Stimulated activated CD4-positive, alpha-beta T cell treated with anti-CD3 and anti-CD28 coated beads, TNF-alpha, amount 100 ng/mL, for 24 hours (primary cell): ENCODE measurements around the gene C5AR1.
A peak's percentile ranks its signal among the peaks of the same experiment; 100 is the strongest.
"Not testable (repeated sequence)": the region's sequence is repeated elsewhere in the genome, so short reads cannot be mapped to it uniquely, and the experiment has no call there.

Experiments used
- DNase-seq, 3 experiments: peaks; one replicate each; pipeline ENCODE4 v3.0.0-alpha.2; 2020; ENCODE audit warnings: low read depth in 3 of 3

The C5AR1 gene

GRCh38 chr19:47331931-47332547 lies 22.4 kb downstream of the C5AR1 start, which contains the start of gene C5AR2:
C5AR2 (plus strand) TSS chr19:47332175; CDS start chr19:47340800, 8,625 bp downstream.
- no peak for DNase-seq

GRCh38 chr19:47336765-47337718 lies 27.4 kb downstream of the C5AR1 start:
- DNase-seq = not testable (repeated sequence)

GRCh38 chr19:47339196-47339880 lies 29.7 kb downstream of the C5AR1 start:
- DNase-seq = no peak

- DNase-seq = no peak
These were observed 31.0 kb downstream of the C5AR1 start for GRCh38 chr19:47340477-47341208.

- DNase-seq = no peak
These were observed 32.1 kb downstream of the C5AR1 start for GRCh38 chr19:47341734-47342133.

- no peak for DNase-seq
These were observed 33.6 kb downstream of the C5AR1 start for GRCh38 chr19:47343194-47343802.

- DNase-seq = no peak
These were observed 34.8 kb downstream of the C5AR1 start for GRCh38 chr19:47344425-47344824.

- not testable (repeated sequence) for DNase-seq
These were observed 36.4 kb downstream of the C5AR1 start for GRCh38 chr19:47346024-47346423.

GRCh38 chr19:47348819-47349795 lies 39.4 kb downstream of the C5AR1 start, which contains the start of gene DHX34:
DHX34 (plus strand) TSS chr19:47349315; CDS start chr19:47353031, 3,716 bp downstream.
- peak; percentile 98 to 99 (median 98) for DNase-seq

- no peak for DNase-seq
These were observed 41.0 kb downstream of the C5AR1 start for GRCh38 chr19:47350630-47351029.

GRCh38 chr19:47351548-47351947 lies 41.9 kb downstream of the C5AR1 start:
- DNase-seq = no peak

- no peak for DNase-seq
These were observed 42.4 kb downstream of the C5AR1 start for GRCh38 chr19:47352095-47352494.

- no peak for DNase-seq
These were observed 43.6 kb downstream of the C5AR1 start for GRCh38 chr19:47353307-47353712.

GRCh38 chr19:47356900-47357299 lies 47.2 kb downstream of the C5AR1 start:
- no peak for DNase-seq

- DNase-seq = no peak
These were observed 48.4 kb downstream of the C5AR1 start for GRCh38 chr19:47357788-47358680.

GRCh38 chr19:47358936-47359335 lies 49.3 kb downstream of the C5AR1 start:
- no peak for DNase-seq

GRCh38 chr19:47362321-47362720 lies 52.7 kb downstream of the C5AR1 start:
- no peak for DNase-seq

- no peak for DNase-seq
These were observed 54.3 kb downstream of the C5AR1 start for GRCh38 chr19:47363758-47364531.
